Endothelial cell of umbilical vein (primary cell): ENCODE measurements around the gene TTC4. TPM values are rescaled to one million over a fixed set of nuclear protein-coding genes. Genes with fewer than 3 reads are reported as not detected.
A peak's percentile ranks its signal among the peaks of the same experiment; 100 is the strongest.

Experiments used
- BruUV-seq: library from RNA; stranded (reverse); fragments of 400-500 nt; replicated peaks from 2 replicates; lab custom pipeline; 2021; lab: Mats Ljungman, UMichigan
- CTCF ChIA-PET: fragments of 300-600, 350-600 bp; sonication (Branson Sonifier 250); formaldehyde crosslinking; loops from one replicate; lab custom pipeline; 2021; ENCODE audit warnings: antibody characterized with exemption, inconsistent platforms; lab: Charles Lee
- POLR2A ChIA-PET: fragments of 300-600, 350-600 bp; sonication (Branson Sonifier 250); formaldehyde crosslinking; loops from one replicate; lab custom pipeline; 2021; ENCODE audit warnings: antibody characterized with exemption, inconsistent platforms; lab: Charles Lee
- DNase-seq: peaks from one replicate; pipeline ENCODE4 v3.0.0-alpha.2; 2011; ENCODE audit warnings: low read depth, low spot score
- FAIRE-seq: peaks from 2 replicates; lab custom pipeline; 2011; peaks lifted over from hg19 to GRCh38; lab: Jason Lieb, UNC
- H2AFZ ChIP-seq: 2 replicates; pipeline ENCODE4 v1.6.0; 2012; ENCODE audit warnings: low read depth, low read length, control low read depth, inconsistent platforms
- H3K27ac ChIP-seq: 2 replicates; pipeline ENCODE4 v1.5.1; 2011; ENCODE audit warnings: low read depth, mild to moderate bottlenecking, control low read depth, low read length, moderate library complexity; ENCODE audit not compliant: insufficient read depth
- H3K27me3 ChIP-seq, 2 experiments: 2 replicates each; pipeline versions ENCODE4 v1.6.0 to v1.6.1; 2011; ENCODE audit warnings: low read length in 2 of 2, mixed read lengths in 1 of 2; ENCODE audit not compliant: control insufficient read depth in 2 of 2, insufficient read depth in 2 of 2
- H3K36me3 ChIP-seq, 2 experiments: 2 replicates in 1 of 2; 3 replicates in 1 of 2; pipeline ENCODE4 v1.5.1; 2011; ENCODE audit warnings: low read length in 2 of 2, mild to moderate bottlenecking in 1 of 2, moderate library complexity in 1 of 2; ENCODE audit not compliant: control insufficient read depth in 2 of 2, insufficient read depth in 2 of 2; ENCODE audit errors: extremely low read depth in 1 of 2
- H3K4me1 ChIP-seq: 3 replicates; pipeline ENCODE4 v1.5.1; 2011; ENCODE audit warnings: mild to moderate bottlenecking, low read length; ENCODE audit not compliant: control insufficient read depth, insufficient read depth; ENCODE audit errors: extremely low read depth
- H3K4me2 ChIP-seq: 2 replicates; pipeline ENCODE4 v1.6.1; 2011; ENCODE audit warnings: low read length, control low read depth, mixed read lengths; ENCODE audit not compliant: insufficient read depth
- H3K4me3 ChIP-seq, 3 experiments: fragments of 200-600 bp in 1 of 3; sonication (generic), shearing (Covaris generic) in 1 of 3; replicated peaks in 1 of 3; 2 replicates each; pipeline ENCODE4 v1.5.1; 2011 to 2016; ENCODE audit warnings: control low read depth in 3 of 3, low read length in 3 of 3, mild to moderate bottlenecking in 2 of 3, inconsistent platforms in 1 of 3, low read depth in 1 of 3, moderate library complexity in 1 of 3; ENCODE audit not compliant: insufficient read depth in 1 of 3
- H3K79me2 ChIP-seq: 2 replicates; pipeline ENCODE4 v1.6.0; 2012; ENCODE audit warnings: low read length, inconsistent platforms; ENCODE audit not compliant: control insufficient read depth, insufficient read depth
- H3K9ac ChIP-seq: replicated peaks from 2 replicates; pipeline ENCODE3; 2011; ENCODE audit warnings: low read length, control low read depth; ENCODE audit not compliant: insufficient read depth; ENCODE audit errors: extremely low read depth
- H3K9me1 ChIP-seq: replicated peaks from 3 replicates; pipeline ENCODE4 v1.6.0; 2011; ENCODE audit warnings: mild to moderate bottlenecking, low read length; ENCODE audit not compliant: control insufficient read depth, insufficient read depth; ENCODE audit errors: extremely low read depth
- H3K9me3 ChIP-seq: replicated peaks from 2 replicates; pipeline ENCODE4 v1.5.1; 2012; ENCODE audit warnings: low read length, inconsistent platforms; ENCODE audit not compliant: control insufficient read depth, insufficient read depth
- H4K20me1 ChIP-seq: replicated peaks from 2 replicates; pipeline ENCODE3; 2011; ENCODE audit warnings: mild to moderate bottlenecking, low read length; ENCODE audit not compliant: control insufficient read depth, insufficient read depth; ENCODE audit errors: extremely low read depth
- EZH2 ChIP-seq: IDR thresholded peaks from 2 replicates; pipeline ENCODE4 v1.6.1; 2012; ENCODE audit warnings: borderline replicate concordance, low read depth, mild to moderate bottlenecking, moderate library complexity, low read length, inconsistent platforms; ENCODE audit not compliant: severe bottlenecking
- GATA2 ChIP-seq: IDR thresholded peaks from 2 replicates; pipeline ENCODE4 v1.7.0; 2011; ENCODE audit warnings: low read depth, mild to moderate bottlenecking, moderate library complexity, mixed read lengths, low read length; ENCODE audit not compliant: insufficient read length, insufficient read depth
- MYC ChIP-seq: IDR thresholded peaks from one replicate; pipeline ENCODE4 v1.6.1; 2011; ENCODE audit warnings: mild to moderate bottlenecking, low read depth, low read length
- POLR2AphosphoS5 ChIP-seq: IDR thresholded peaks from 2 replicates; pipeline ENCODE4 v1.6.1; 2012; ENCODE audit warnings: low read depth, mild to moderate bottlenecking, control low read depth, low read length, moderate library complexity; ENCODE audit not compliant: insufficient read depth
- dilution Hi-C: fragments of 300-500 bp; cut with MboI; formaldehyde crosslinking; loops from one replicate; pipeline ENCODE4 v1.15.0; 2019; ENCODE audit warnings: low sequenced_read_pairs; ENCODE audit not compliant: extremely low pct_ligation_motif_present
- intact Hi-C: fragments of 100-400 bp; cut with micrococcal nuclease; formaldehyde crosslinking; loops from one replicate; pipeline ENCODE4 v1.10.0; 2022
- polyA plus RNA-seq, 4 experiments: library from polyadenylated mRNA; depleted of rRNA in 3 of 4; stranded (reverse) in 3 of 4; unstranded in 1 of 4; fragments of >200 nt; gene quantifications; 2 replicates each; pipeline versions ENCODE4 v1.2.1 to v1.2.3, GENCODE V29; 2011 to 2012; ENCODE audit warnings: missing spikeins in 1 of 4
- total RNA-seq: library from RNA; stranded (reverse); gene quantifications from 2 replicates; pipeline ENCODE4 v1.2.3, GENCODE V29; 2021

The TTC4 gene
- total and polyA plus RNA-seq, 2 donors (not counting 3 experiments of a cell fraction or from before 2014, with no cell fraction given), result 19.2 to 28.8 TPM

DNA sequence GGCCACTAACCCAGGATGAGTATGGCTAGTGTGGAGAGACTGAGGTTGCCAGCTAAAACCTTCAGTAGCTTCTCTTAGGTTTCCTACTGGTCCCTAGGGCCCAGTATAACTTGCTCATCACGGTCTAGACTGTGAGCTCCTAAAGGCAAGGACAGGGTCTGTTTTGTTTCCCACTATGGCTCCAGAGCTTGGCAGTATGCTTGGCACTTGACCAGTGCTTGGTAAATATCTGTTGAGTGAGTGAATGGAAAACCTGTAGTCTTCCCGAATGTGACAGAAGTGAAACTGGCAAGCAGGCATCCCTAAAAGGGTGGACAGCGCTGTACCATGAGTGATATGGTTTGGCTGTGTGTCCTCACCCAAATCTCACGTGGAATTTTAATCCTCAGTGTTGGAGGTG lies 61.8 kb downstream of the TTC4 start:
- no peak for TF ChIP-seq POLR2AphosphoS5
- no peak for TF ChIP-seq GATA2
- Histone ChIP-seq H3K79me2 (no peaks in the 10 kb centered on the region), H3K4me3 (no peak overlapping the region), H3K4me2 (no peak overlapping the region), H3K27ac (no peak overlapping the region), H3K9ac (no peak overlapping the region), H2AFZ (no peak overlapping the region), H4K20me1 (no peaks in the 10 kb centered on the region), H3K4me1 (no peaks in the 10 kb centered on the region), H3K36me3 (no peaks in the 10 kb centered on the region), H3K27me3 (peaks cover 17 to 31% of the 10 kb centered on the region in 2 experiments), H3K9me3 (no peaks in the 10 kb centered on the region), H3K9me1 (no peaks in the 10 kb centered on the region)
- intact Hi-C loops (no loop called here), dilution Hi-C loops (no loop called here)
- no TSS peak for BruUV-seq
- DNase-seq (no peak), FAIRE-seq (no peak)
- ChIA-PET POLR2A (no interaction called here), CTCF (no interaction called here)

DNA sequence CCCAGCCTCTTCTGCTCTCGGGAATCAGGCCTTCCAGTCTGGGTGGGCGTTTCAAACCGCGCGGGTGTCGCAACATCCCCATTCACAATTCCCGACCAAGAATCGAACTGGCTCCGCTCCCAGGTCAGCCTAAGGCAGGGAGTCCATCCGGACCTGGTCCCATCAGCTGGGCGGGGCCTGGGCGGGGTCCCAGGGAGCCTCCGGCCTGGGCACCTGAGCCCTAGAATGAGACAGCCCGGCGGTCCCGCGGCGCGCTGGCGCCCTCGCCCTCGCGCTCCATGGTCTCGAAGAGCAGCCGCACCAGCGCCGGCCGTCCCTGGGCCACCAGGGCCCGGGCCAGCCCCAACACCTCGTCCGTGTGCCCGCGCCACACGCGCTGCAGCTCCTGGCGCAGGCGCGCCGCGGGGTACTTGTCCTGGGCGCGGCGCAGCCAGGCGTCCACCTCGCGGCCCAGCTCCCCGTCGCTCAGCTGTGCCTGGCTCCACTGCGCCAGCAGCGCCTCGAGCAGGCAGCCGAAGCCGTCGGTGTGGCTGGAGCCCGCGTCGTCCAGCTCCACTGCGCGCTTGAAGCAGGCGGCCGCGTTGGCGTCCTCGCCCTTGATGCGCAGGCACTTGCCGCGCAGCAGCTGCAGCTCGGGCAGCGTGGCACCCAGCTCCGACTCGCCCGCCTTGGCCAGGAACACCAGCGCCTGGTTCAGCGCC lies 65.5 kb downstream of the TTC4 start:
- dilution Hi-C loops (no loop called here), intact Hi-C loops (no loop called here)
- no peaks in the 10 kb centered on the region for H3K9me3 ChIP-seq
- H4K20me1 ChIP-seq, result no peaks in the 10 kb centered on the region
- no peaks in the 10 kb centered on the region for H3K79me2 ChIP-seq
- TF ChIP-seq EZH2, result peak; percentile 50
- TF ChIP-seq MYC, result no peak
- no peaks in the 10 kb centered on the region for H3K4me1 ChIP-seq
- FAIRE-seq, result no peak
- POLR2A ChIA-PET, result no interaction called here
- no TSS peak for BruUV-seq
- H3K4me3 ChIP-seq, result no peak overlapping the region
- H3K36me3 ChIP-seq, result no peaks in the 10 kb centered on the region
- H3K4me2 ChIP-seq, result no peak overlapping the region
- H3K9ac ChIP-seq, result no peak overlapping the region
- peak overlapping the region; percentile 2 for H2AFZ ChIP-seq
- H3K27ac ChIP-seq, result no peak overlapping the region
- H3K27me3 ChIP-seq, result peaks cover 29 to 33% of the 10 kb centered on the region in 2 experiments
- H3K9me1 ChIP-seq, result no peaks in the 10 kb centered on the region
- CTCF ChIA-PET, result interaction anchor here (0.5 to 0.8 kb wide), 2 partner anchors 23 to 115 kb away, joined by 3 read pairs; no protein-coding TSS in a partner anchor
- DNase-seq, result no peak
